ENCODE data around the gene FEM1B. TPM values are rescaled to one million over a fixed set of nuclear protein-coding genes. Genes with fewer than 3 reads are reported as not detected.
A peak's percentile ranks its signal among the peaks of the same experiment; 100 is the strongest.

The FEM1B gene
- total RNA-seq, 1 donor from 2014 or later: 82.8 TPM

DNA sequence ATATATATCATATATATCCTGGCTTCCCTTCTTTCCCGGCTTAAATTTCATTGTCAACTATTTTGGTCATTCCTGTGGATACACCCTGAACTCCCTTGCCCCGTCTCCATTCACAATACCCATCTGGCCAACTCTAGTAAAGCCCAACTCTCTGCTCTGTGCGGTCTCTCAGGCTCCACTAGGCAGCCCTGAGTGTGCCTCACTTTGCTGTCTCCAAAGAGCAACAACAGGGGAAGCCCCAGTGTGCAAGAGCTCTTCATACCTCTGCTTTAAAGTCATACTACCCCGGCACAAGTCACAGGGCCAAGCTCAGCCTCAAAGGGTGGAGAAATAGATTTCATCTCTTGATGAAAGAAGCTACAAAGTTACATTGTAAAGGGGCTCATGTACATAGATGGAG is 18.9 kb upstream of the FEM1B start:
- DNase-seq (ENCODE audit: low spot score): no peak

DNA sequence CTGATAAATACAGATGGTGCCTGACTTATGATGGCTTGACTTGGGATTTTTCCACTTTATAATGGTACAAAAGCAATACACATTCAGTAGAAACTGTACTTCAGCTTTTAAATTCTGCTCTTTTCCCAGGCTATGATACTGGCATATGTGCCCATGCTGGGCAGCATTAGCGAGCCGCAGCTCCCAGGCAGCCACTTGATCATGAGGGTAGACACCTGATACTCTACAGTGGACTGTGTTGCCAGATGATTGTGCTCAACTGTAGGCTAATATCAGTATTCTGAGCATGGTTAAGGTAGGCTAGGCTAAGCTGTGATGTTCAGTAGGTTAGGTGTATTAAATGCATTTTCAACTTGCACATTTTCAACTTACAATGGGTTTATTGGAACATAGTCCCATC is 17.7 kb upstream of the FEM1B start:
- no peak for DNase-seq (ENCODE audit: low spot score)

DNA sequence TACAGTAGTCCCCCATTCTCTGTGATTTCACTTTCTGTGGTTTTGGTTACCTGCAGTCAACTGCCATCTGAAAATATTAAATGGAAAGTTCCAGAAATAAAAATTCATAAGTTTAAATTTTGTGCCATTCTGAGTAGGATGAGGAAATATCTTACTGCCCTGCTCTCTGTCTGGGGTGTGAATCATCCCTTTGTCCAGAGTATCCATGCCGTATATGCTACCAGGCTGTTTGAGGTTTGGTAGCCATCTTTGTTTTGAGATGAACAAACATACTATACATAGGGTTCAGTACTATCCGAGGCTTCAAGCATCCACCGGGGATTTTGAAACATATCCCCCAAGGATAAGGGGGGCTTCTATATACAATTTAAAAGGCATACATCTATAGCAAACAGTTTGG is 16.3 kb upstream of the FEM1B start:
- DNase-seq (ENCODE audit: low spot score): no peak

DNA sequence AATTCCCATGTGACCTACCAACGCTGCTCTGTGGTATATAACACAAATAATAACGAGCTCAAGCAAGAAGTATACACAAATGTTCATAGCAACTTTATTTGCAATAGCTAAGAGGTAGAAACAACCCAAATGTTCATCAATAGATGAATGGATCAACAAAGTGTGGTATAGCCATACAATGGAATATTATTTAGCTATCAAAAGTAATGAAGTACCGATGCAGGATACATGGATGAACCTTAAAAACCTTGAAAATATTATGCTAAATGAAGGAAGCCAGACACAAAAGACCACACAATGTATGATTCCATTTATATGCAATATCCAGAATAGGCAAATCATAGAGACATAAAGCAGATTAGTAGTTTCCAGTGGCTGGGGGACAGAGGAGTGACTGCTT is 15.6 kb upstream of the FEM1B start:
- no peak for DNase-seq (ENCODE audit: low spot score)

- DNase-seq (ENCODE audit: low spot score): no peak
Observed at GRCh38 chr15:68262514-68263356, 14.8 kb upstream of the FEM1B start.

GRCh38 chr15:68264282-68264681 is 13.3 kb upstream of the FEM1B start:
- no peak for DNase-seq (ENCODE audit: low spot score)

DNA sequence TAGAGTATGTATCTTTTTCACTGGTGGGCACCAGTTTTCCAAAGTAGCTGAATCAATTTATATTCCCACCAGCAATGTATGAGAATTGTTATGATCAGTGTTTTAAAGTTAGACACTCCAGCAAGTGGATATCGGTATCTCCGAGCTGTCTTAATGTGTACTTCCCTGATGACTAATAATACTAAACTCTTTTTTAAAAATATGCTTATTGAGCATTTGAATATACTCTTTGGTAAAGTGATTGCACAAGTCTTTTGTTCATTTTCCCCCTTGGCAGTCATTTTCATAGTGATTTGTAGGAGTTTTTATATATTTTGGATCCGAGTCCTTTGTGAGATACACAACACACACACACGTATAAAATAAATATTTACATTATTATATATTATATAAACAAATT is 12.5 kb upstream of the FEM1B start:
- no peak for DNase-seq (ENCODE audit: low spot score)

DNA sequence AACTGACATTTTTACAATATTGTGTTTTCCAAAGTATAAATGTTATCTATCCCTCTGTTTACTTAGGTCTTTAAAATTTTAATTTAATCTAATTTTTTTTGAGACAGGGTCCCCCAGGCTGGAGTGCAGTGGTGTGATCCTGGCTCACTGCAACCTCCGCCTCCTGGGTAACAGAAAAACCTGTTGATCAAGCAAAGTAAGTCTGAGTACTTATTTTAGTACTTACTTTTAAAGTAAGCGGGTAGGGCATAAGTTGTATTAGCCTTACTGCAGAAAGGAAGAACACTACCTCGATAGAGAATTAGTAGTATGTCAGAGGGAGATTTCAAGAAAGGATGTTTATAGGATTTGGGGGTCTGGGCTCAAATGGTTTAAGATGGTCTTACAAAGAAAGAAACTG is 11.9 kb upstream of the FEM1B start:
- no peak for DNase-seq (ENCODE audit: low spot score)

DNA sequence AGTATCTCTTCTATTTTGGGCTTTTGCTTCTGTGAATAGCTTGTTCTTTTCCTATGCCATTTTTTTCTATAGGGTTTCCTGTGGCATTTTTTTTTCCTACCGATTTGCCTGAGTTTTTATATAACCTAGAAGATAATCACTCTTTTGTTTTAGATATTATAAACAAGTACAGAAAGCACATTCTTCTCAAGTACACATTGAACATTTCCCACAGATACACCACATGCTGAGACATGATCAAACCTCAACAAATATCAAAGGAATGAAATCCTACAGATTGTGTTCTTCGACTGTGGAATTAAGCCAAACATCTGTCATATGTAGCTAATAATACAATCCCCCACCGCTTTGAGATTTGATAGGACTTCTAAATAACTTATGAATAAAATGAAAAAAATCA is 9.1 kb upstream of the FEM1B start:
- peak; percentile 51 for DNase-seq (ENCODE audit: low spot score)

- peak; percentile 89 for DNase-seq (ENCODE audit: low spot score)
Observed at GRCh38 chr15:68271854-68272471, 5.6 kb upstream of the FEM1B start.

DNA sequence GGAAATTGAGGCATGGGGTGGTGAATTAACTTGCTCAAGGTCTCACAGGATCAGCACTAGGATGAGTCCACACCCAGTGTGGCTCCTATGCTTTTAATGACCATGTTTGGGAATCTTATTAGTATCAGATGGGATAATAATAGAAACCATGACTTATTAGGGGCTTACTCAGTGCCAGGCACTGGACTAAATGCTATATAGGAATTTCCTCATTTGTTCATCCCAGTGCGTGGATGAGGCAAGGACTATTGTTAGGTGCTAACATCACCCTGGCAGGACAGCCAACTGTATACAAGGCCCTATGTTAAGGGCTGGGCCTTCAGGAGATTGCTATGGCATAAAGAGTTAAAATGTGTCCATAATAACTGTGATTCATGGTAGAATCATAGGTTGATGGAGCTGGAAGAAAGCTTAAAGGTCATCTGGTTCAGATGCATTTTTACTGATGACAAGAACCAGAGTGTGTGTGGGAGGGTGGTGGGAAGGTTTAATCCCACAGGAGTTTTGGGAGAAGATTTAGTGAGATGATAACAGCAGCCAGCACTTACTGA is 4.7 kb upstream of the FEM1B start:
- DNase-seq (ENCODE audit: low spot score): peak; percentile 41

DNA sequence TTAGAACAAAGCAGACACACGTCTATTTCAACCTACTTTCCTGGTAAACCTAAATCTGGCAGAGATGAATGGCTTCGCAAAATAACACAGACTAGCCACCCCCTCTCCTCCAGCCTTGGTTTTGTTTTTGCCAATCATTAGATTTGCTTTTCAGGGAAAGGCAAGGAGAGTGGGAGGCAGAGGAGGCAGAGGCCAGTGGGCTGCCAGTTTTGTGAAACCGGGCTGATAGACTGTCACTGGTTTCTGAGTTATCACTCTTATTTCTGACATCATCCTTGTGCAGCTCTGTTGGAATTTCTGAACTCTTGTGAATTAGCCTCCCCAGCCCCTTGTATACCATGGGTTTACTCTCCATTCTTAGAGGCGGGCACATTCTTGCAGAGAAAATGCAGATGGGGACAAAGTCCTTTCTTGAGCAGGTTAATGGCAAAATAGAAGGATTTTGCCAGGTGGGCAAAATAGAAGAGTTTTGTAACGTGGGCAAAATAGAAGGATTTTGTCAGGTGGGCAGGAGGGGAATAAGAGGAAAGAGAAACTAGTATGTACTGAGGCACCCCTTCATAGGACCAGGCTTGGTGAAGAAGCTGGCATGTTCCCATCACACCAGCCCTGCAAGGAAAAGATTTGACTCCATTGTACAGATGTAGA is 3.2 kb upstream of the FEM1B start:
- DNase-seq (ENCODE audit: low spot score): no peak

DNA sequence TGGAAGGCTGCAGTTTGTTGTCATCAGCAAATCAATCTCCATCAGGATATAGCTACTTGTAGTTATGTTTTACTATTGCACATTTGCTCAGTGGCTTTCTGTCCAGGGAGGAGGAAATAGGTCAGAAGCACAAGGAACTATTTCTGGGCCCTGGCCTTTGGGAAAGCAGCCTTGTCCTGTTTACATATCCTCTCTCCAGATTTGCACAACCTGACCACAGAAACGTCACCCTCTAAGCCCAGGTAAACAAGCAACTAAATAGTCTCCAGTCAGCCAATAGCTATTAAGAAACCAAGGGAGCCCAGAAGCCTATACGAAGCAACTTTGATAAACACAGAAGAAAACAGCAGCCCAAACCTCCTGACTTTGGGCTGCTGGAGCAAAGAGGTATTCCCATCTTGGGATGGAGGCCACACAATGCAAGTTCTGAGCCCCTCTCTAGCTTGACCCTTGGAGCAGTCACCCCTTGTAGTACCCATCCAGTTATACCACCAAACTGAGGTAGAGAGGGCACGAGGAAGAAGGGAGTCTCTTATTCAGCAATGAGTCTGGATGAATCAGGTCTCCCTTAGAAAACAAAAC is 2.3 kb upstream of the FEM1B start:
- no peak for DNase-seq (ENCODE audit: low spot score)

- DNase-seq (ENCODE audit: low spot score): no peak
Observed at GRCh38 chr15:68276668-68277067, 877 bp upstream of the FEM1B start.

- peak; percentile 86 for DNase-seq (ENCODE audit: low spot score)
Observed at GRCh38 chr15:68277131-68277602, 378 bp upstream of the FEM1B start.

GRCh38 chr15:68278345-68278594 is 725 bp downstream of the FEM1B start:
- DNase-seq (ENCODE audit: low spot score): no peak

DNA sequence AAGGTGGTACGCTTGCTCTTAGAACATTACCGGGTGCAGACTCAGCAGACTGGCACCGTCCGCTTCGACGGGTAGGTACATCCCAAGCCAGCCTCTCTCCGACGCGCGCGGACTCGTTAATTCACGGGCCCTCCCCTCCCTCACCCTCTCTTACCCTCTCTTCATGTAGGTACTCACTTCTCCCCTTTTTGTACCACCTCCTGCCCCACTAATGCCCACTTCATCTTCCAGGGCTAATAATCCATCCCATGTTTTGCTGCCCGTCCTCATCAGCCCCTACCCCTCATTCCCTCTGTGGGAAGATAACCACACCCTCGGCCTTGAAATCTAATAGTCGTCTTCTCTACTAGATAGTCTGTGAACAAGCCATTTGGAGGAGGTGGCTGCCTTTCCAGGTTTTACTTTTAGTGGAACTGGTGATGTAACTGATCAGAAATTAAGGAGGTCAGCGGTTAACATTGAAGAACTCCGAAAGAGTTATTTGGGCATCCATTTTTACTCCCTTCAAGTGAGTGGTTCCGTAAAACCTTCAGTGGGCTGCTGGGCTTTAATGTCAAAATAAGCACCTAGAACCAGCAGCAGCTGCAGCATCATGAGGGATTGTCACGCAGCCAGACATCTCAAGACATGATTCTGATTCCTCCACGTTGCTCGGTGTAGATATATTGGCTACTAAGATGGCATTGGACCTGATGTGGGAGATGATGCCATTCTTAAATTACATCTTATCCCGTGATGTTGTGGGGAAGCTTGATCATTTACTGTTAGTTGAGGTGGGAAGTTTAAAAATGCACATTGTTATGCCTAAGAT is 1.3 kb downstream of the FEM1B start:
- DNase-seq (ENCODE audit: low spot score): peak; percentile 39

- no peak for DNase-seq (ENCODE audit: low spot score)
Observed at GRCh38 chr15:68279779-68280753, 2.5 kb downstream of the FEM1B start.

DNA sequence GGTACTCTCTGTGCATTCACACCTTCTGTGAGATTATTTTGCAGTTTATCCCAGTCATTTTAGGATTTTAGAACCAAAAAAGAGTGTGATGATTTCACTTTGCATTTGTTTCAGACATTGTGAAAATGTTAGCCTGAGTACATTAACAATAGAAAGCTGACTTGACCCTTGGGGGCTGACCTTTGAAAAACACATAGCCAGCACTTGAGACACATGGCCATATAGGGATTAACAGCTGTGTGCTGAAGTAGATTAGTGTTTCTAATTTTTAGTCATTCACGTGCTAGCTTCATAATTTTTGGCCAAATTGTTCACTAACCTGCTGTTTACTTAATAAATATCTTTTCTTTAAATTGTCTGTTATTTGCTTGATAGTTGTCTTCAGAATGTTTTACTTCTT is 3.5 kb downstream of the FEM1B start:
- no peak for DNase-seq (ENCODE audit: low spot score)

DNA sequence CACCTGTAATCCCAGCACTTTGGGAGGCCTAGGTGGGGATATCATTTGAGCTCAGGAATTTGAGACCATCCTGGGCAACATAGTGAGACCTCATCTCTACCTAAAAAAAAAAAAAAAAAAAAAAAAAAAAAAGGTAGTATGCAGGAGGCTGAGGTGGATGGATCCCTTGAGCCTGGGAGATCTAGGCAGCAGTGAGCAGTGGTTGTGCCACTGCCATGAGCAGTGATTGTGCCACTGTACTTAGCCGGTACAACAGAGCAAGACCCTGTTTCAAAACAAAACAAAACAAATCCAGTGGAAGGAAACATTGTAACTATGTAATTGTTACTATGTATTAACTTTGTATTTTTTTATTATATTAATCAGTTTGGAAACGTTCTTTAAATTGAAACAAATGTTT is 5.9 kb downstream of the FEM1B start:
- DNase-seq (ENCODE audit: low spot score): no peak
